SK-N-SH (cell line): ENCODE measurements around the gene VWA5B1. TPM values are rescaled to one million over a fixed set of nuclear protein-coding genes. Genes with fewer than 3 reads are reported as not detected.

Experiments used
- CTCF ChIA-PET: fragments of 300-600, 350-600 bp; formaldehyde crosslinking; extraction: SDS; loops from one replicate; lab custom pipeline; 2021; lab: Yijun Ruan, JAX
- POLR2A ChIA-PET: fragments of 350-600 bp; sonication (Branson Sonifier 250); formaldehyde crosslinking; extraction: SDS; loops from one replicate; lab custom pipeline; 2020; ENCODE audit warnings: antibody characterized with exemption, inconsistent platforms; lab: Yijun Ruan, JAX
- DNase-seq: peaks from one replicate; pipeline ENCODE4 v3.0.0; 2012
- H2AFZ ChIP-seq: fragments of 200-600 bp; sonication (generic); 2 replicates; pipeline ENCODE4 v1.8.1; 2016; ENCODE audit warnings: antibody characterized with exemption, mild to moderate bottlenecking, low read depth
- H3F3A ChIP-seq: fragments of 200-600 bp; sonication (generic); replicated peaks from 2 replicates; pipeline ENCODE3; 2016; ENCODE audit warnings: antibody characterized with exemption, mild to moderate bottlenecking; ENCODE audit not compliant: insufficient read depth
- H3K27ac ChIP-seq, 2 experiments: fragments of 200-500 bp in 1 of 2; fragments of 200-600 bp in 1 of 2; sonication (Bioruptor generic) in 1 of 2; sonication (generic), shearing (Covaris generic) in 1 of 2; 2 replicates each; pipeline versions ENCODE4 v1.5.1 to v1.6.1; 2014 to 2016; ENCODE audit warnings: low read depth in 2 of 2, inconsistent platforms in 1 of 2, low read length in 1 of 2, mild to moderate bottlenecking in 1 of 2, mixed read lengths in 1 of 2
- H3K27me3 ChIP-seq: fragments of 200-600 bp; sonication (generic), shearing (Covaris generic); 2 replicates; pipeline ENCODE4 v1.6.1; 2016; ENCODE audit warnings: mixed run types; ENCODE audit not compliant: insufficient read depth
- H3K36me3 ChIP-seq, 2 experiments: fragments of 200-500 bp in 1 of 2; fragments of 200-600 bp in 1 of 2; sonication (Bioruptor generic) in 1 of 2; sonication (generic) in 1 of 2; replicated peaks in 1 of 2; 2 replicates each; pipeline versions ENCODE3 to v1.5.1; 2014 to 2016; ENCODE audit warnings: low read length in 1 of 2, mild to moderate bottlenecking in 1 of 2; ENCODE audit not compliant: insufficient read depth in 2 of 2, control insufficient read depth in 1 of 2
- H3K4me1 ChIP-seq, 2 experiments: fragments of 200-500 bp in 1 of 2; fragments of 200-600 bp in 1 of 2; sonication (Bioruptor generic) in 1 of 2; sonication (generic), shearing (Covaris generic) in 1 of 2; 2 replicates each; pipeline versions ENCODE4 v1.5.1 to v1.6.1; 2014 to 2016; ENCODE audit warnings: low read depth in 1 of 2, low read length in 1 of 2, mixed run types in 1 of 2; ENCODE audit not compliant: insufficient read depth in 2 of 2, control insufficient read depth in 1 of 2
- H3K4me2 ChIP-seq: fragments of 200-600 bp; sonication (generic), shearing (Covaris generic); 2 replicates; pipeline ENCODE4 v1.6.1; 2017; ENCODE audit warnings: mixed run types
- H3K4me3 ChIP-seq, 2 experiments: fragments of 200-500 bp in 1 of 2; fragments of 200-600 bp in 1 of 2; sonication (Bioruptor generic) in 1 of 2; sonication (generic), shearing (Covaris generic) in 1 of 2; 2 replicates each; pipeline versions ENCODE4 v1.5.1 to v1.8.1; 2014 to 2016; ENCODE audit warnings: low read depth in 2 of 2, inconsistent platforms in 1 of 2, low read length in 1 of 2, mild to moderate bottlenecking in 1 of 2, mixed read lengths in 1 of 2, moderate library complexity in 1 of 2
- H3K79me2 ChIP-seq: fragments of 200-600 bp; sonication (generic); 2 replicates; pipeline ENCODE4 v1.8.1; 2017; ENCODE audit warnings: mild to moderate bottlenecking; ENCODE audit not compliant: insufficient read depth
- H3K9ac ChIP-seq: fragments of 200-600 bp; sonication (generic); 2 replicates; pipeline ENCODE4 v1.6.1; 2017; ENCODE audit warnings: mixed run types
- H3K9me2 ChIP-seq: fragments of 200-600 bp; sonication (generic); 2 replicates; pipeline ENCODE4 v1.6.1; 2017; ENCODE audit warnings: mixed run types
- H3K9me3 ChIP-seq: fragments of 200-600 bp; sonication (generic); 2 replicates; pipeline ENCODE4 v1.6.1; 2017; ENCODE audit warnings: mixed run types, mild to moderate bottlenecking, moderate library complexity
- H4K20me1 ChIP-seq: fragments of 200-600 bp; sonication (generic); 2 replicates; pipeline ENCODE4 v1.6.1; 2017; ENCODE audit warnings: mild to moderate bottlenecking, mixed run types; ENCODE audit not compliant: insufficient read depth
- CHD2 ChIP-seq: fragments of 150-350 bp; IDR thresholded peaks from 2 replicates; pipeline ENCODE4 v1.6.1; 2018; ENCODE audit warnings: low read length; ENCODE audit not compliant: partially characterized antibody
- FOSL2 ChIP-seq: IDR thresholded peaks from 2 replicates; pipeline ENCODE4 v1.4.0; 2012; ENCODE audit warnings: low read depth, mild to moderate bottlenecking, moderate library complexity, borderline replicate concordance
- MEF2A ChIP-seq: IDR thresholded peaks from 2 replicates; pipeline ENCODE4 v1.4.0; 2012; ENCODE audit warnings: low read depth, borderline replicate concordance
- MXI1 ChIP-seq: IDR thresholded peaks from 2 replicates; pipeline ENCODE4 v1.6.1; 2012; ENCODE audit warnings: mild to moderate bottlenecking, low read depth, low read length, improper control_type of control experiment
- NFIC ChIP-seq: IDR thresholded peaks from 2 replicates; pipeline ENCODE4 v1.4.0; 2012; ENCODE audit warnings: borderline replicate concordance
- RXRA ChIP-seq: IDR thresholded peaks from 2 replicates; pipeline ENCODE4 v1.4.0; 2012; ENCODE audit warnings: low read depth, mild to moderate bottlenecking, borderline replicate concordance
- TCF12 ChIP-seq: IDR thresholded peaks from 2 replicates; pipeline ENCODE4 v1.4.0; 2012
- TEAD4 ChIP-seq: IDR thresholded peaks from 2 replicates; pipeline ENCODE4 v1.4.0; 2012; ENCODE audit warnings: mild to moderate bottlenecking, borderline replicate concordance; ENCODE audit not compliant: insufficient read depth
- WGBS: methylation state at CpG from one replicate; pipeline ENCODE4 v1.1.6; 2017; ENCODE audit warnings: low lambda C conversion rate; 5-methylcytosine and 5-hydroxymethylcytosine counted together
- polyA plus RNA-seq, 3 experiments: library from polyadenylated mRNA; depleted of rRNA; stranded (reverse); fragments of >200 nt; gene quantifications; 2 replicates each; pipeline ENCODE4 v1.2.3, GENCODE V29; 2012
- TF ChIP-seq, protein P1 (sequence below): IDR thresholded peaks from 2 replicates; pipeline ENCODE4; 2012
- TF ChIP-seq, protein P2 (sequence below): fragments of 150-350 bp; IDR thresholded peaks from 2 replicates; pipeline ENCODE4 v1.6.1; 2017; ENCODE audit warnings: antibody characterized with exemption, low read length, low read depth, borderline replicate concordance
- TF ChIP-seq, protein P3 (sequence below): IDR thresholded peaks from 2 replicates; pipeline ENCODE4 v1.6.1; 2012; ENCODE audit warnings: mild to moderate bottlenecking, low read depth, low read length, moderate library complexity

The VWA5B1 gene
- polyA plus RNA-seq, 1 of the 3 experiments (the other 2 are of a cell fraction) = not detected

DNA sequence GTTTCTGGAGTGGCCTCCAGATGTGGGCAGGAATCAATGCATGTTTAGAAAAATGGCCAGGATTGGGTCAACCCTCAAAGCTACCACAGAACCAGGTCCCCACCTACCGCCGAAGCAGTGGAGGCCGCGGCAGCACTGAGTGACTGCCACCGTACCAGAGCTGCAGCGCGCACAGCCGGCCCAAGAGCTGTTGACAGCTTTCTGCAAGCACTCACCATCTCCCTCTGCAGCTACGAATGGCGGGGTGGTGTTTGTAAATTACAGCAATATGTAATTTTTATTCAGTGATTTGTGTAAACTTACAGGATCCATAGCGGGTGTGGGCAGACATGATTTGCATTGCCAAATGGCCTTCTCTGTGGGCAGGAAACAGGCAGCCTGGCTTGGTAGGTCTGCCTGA is 98.9 kb downstream of the VWA5B1 start:
- Histone ChIP-seq H3K9ac (no peak overlapping the region), H3K27me3 (peaks cover 19% of the 10 kb centered on the region)

DNA sequence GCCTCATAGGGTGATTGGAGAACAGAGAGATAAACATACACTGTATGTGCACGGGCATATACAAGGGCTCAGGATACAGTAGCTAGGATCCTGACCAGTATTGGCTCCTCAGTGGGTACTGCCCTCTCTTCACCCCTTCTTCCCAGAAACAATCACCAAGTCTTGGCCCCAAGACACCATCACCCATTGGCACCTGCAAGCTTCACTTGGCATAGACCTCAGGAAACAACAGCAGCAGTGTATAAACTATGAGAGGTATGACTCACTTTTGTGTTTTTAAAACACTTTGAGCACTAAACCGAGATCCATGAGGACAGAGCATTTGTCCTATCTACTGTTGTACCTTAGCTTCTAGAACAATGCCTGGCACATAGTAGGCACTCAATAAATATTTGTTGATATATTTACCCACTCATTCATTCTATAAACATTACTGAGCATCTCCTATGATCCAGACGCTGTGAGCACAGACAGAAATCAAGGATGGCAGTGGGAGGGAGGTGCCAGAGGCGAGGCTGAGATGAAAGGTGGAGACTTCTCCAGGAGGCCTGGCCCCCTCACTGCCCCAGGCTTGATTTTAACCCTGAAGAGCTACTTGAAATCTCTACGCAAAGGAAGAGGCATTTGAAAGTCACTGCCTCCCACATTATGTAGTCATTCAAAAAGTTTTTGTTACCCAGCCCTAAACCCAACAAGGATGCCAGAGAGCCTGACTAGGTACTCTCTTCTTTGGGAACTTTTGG is 100.1 kb downstream of the VWA5B1 start:
- 45% methylated on average over 5 of the region's 5 CpGs for WGBS
- POLR2A ChIA-PET = no interaction called here

More for the DNA sequence above, 98.9 kb downstream of the VWA5B1 start:
- no peak overlapping the region for H3K4me3 ChIP-seq
- H3K4me1 ChIP-seq = peaks cover 0 to 27% of the 10 kb centered on the region in 2 experiments; a peak in 1 of 4 replicates
- no peaks in the 10 kb centered on the region for H3K79me2 ChIP-seq
- no peak overlapping the region for H3K4me2 ChIP-seq
- H3K9me3 ChIP-seq = no peaks in the 10 kb centered on the region
- no peak overlapping the region for H2AFZ ChIP-seq
- H3K9me2 ChIP-seq = no peaks in the 10 kb centered on the region
- ChIA-PET CTCF (interaction anchor here (0.6 to 4.9 kb wide), 8 partner anchors 9 to 176 kb away, joined by 3 to 17 read pairs (median 4); no protein-coding TSS in a partner anchor), POLR2A (no interaction called here)
- no peaks in the 10 kb centered on the region for H3K36me3 ChIP-seq
- no peak overlapping the region for H3K27ac ChIP-seq
- DNase-seq = no peak
- TF ChIP-seq RXRA (no peak), MXI1 (no peak), CHD2 (no peak), TCF12 (no peak), FOSL2 (no peak), MEF2A (no peak), TEAD4 (no peak), NFIC (no peak)
- TF ChIP-seq, protein P1, sequence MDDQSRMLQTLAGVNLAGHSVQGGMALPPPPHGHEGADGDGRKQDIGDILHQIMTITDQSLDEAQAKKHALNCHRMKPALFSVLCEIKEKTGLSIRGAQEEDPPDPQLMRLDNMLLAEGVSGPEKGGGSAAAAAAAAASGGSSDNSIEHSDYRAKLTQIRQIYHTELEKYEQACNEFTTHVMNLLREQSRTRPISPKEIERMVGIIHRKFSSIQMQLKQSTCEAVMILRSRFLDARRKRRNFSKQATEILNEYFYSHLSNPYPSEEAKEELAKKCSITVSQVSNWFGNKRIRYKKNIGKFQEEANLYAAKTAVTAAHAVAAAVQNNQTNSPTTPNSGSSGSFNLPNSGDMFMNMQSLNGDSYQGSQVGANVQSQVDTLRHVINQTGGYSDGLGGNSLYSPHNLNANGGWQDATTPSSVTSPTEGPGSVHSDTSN = no peak
- TF ChIP-seq, protein P2, sequence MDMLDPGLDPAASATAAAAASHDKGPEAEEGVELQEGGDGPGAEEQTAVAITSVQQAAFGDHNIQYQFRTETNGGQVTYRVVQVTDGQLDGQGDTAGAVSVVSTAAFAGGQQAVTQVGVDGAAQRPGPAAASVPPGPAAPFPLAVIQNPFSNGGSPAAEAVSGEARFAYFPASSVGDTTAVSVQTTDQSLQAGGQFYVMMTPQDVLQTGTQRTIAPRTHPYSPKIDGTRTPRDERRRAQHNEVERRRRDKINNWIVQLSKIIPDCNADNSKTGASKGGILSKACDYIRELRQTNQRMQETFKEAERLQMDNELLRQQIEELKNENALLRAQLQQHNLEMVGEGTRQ = no peak
- H3F3A ChIP-seq = no peaks in the 10 kb centered on the region
- WGBS = 89% methylated on average over 8 of the region's 11 CpGs
- no peaks in the 10 kb centered on the region for H4K20me1 ChIP-seq

More for the DNA sequence above, 100.1 kb downstream of the VWA5B1 start:
- H2AFZ ChIP-seq = no peak overlapping the region
- H3K4me1 ChIP-seq = peaks cover 0 to 18% of the 10 kb centered on the region in 2 experiments; a peak in 1 of 4 replicates
- no peak overlapping the region for H3K27ac ChIP-seq
- CTCF ChIA-PET = interaction anchor here (0.7 to 4.9 kb wide), 4 partner anchors 29 to 177 kb away, joined by 3 to 17 read pairs (median 4); no protein-coding TSS in a partner anchor
- no peak overlapping the region for H3K4me3 ChIP-seq
- H3K9me2 ChIP-seq = no peaks in the 10 kb centered on the region
- no peaks in the 10 kb centered on the region for H3K9me3 ChIP-seq
- no peaks in the 10 kb centered on the region for H3K79me2 ChIP-seq
- H4K20me1 ChIP-seq = no peaks in the 10 kb centered on the region
- H3F3A ChIP-seq = no peaks in the 10 kb centered on the region
- no peak for TF ChIP-seq TEAD4
- no peak for TF ChIP-seq NFIC
- TF ChIP-seq, protein P3, sequence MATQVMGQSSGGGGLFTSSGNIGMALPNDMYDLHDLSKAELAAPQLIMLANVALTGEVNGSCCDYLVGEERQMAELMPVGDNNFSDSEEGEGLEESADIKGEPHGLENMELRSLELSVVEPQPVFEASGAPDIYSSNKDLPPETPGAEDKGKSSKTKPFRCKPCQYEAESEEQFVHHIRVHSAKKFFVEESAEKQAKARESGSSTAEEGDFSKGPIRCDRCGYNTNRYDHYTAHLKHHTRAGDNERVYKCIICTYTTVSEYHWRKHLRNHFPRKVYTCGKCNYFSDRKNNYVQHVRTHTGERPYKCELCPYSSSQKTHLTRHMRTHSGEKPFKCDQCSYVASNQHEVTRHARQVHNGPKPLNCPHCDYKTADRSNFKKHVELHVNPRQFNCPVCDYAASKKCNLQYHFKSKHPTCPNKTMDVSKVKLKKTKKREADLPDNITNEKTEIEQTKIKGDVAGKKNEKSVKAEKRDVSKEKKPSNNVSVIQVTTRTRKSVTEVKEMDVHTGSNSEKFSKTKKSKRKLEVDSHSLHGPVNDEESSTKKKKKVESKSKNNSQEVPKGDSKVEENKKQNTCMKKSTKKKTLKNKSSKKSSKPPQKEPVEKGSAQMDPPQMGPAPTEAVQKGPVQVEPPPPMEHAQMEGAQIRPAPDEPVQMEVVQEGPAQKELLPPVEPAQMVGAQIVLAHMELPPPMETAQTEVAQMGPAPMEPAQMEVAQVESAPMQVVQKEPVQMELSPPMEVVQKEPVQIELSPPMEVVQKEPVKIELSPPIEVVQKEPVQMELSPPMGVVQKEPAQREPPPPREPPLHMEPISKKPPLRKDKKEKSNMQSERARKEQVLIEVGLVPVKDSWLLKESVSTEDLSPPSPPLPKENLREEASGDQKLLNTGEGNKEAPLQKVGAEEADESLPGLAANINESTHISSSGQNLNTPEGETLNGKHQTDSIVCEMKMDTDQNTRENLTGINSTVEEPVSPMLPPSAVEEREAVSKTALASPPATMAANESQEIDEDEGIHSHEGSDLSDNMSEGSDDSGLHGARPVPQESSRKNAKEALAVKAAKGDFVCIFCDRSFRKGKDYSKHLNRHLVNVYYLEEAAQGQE = no peak
- no peak for TF ChIP-seq TCF12
- no peak overlapping the region for H3K9ac ChIP-seq
- peaks cover 13% of the 10 kb centered on the region for H3K27me3 ChIP-seq
- no peaks in the 10 kb centered on the region for H3K36me3 ChIP-seq
- DNase-seq = no peak
- H3K4me2 ChIP-seq = no peak overlapping the region
